NB4 (cell line): ENCODE data around the gene LIPH.
A peak's percentile ranks its signal among the peaks of the same experiment; 100 is the strongest.
"Not testable (repeated sequence)": the region's sequence is repeated elsewhere in the genome, so short reads cannot be mapped to it uniquely, and the experiment has no call there.

Source experiments
- DNase-seq: peaks from one replicate; pipeline ENCODE4 v3.0.0; 2010; ENCODE audit warnings: low read depth
- H3K4me3 ChIP-seq: one replicate; pipeline ENCODE4 v1.5.1; 2011; ENCODE audit warnings: mild to moderate bottlenecking, low read depth, low read length, moderate library complexity
- MYC ChIP-seq: IDR thresholded peaks from 2 replicates; pipeline ENCODE4 v1.6.1; 2011; ENCODE audit warnings: low read depth, low read length
- POLR2A ChIP-seq: IDR thresholded peaks from 2 replicates; pipeline ENCODE4 v1.6.1; 2011; ENCODE audit warnings: mild to moderate bottlenecking; ENCODE audit not compliant: insufficient read length; ENCODE audit errors: extremely low read depth
- TF ChIP-seq, protein P1 (sequence below): IDR thresholded peaks from one replicate; pipeline ENCODE4 v1.5.1; 2012; ENCODE audit warnings: low read depth, low read length
- TF ChIP-seq, protein P2 (sequence below): IDR thresholded peaks from 2 replicates; pipeline ENCODE4 v1.6.1; 2011; ENCODE audit warnings: low read depth, low read length

Gene LIPH

DNA sequence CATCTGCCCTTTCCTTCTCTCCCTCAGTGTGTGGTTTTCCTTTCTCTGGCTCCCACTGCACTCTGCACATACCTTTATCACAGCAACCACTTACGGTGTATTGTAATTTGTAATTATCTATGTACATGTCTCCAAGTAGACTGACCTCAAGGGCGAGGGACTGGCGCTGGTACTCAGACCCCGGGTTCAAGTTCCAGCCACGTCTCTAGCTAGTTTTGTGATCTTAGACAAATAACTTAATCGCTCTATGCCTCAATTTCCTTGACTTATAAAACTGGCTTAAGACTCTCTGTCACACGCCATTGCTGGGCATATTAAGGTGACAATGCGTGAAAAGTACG lies 33.1 kb upstream of the LIPH start:
- no peak for DNase-seq
- peak overlapping the region; percentile 80 for H3K4me3 ChIP-seq
- TF ChIP-seq, protein P1, sequence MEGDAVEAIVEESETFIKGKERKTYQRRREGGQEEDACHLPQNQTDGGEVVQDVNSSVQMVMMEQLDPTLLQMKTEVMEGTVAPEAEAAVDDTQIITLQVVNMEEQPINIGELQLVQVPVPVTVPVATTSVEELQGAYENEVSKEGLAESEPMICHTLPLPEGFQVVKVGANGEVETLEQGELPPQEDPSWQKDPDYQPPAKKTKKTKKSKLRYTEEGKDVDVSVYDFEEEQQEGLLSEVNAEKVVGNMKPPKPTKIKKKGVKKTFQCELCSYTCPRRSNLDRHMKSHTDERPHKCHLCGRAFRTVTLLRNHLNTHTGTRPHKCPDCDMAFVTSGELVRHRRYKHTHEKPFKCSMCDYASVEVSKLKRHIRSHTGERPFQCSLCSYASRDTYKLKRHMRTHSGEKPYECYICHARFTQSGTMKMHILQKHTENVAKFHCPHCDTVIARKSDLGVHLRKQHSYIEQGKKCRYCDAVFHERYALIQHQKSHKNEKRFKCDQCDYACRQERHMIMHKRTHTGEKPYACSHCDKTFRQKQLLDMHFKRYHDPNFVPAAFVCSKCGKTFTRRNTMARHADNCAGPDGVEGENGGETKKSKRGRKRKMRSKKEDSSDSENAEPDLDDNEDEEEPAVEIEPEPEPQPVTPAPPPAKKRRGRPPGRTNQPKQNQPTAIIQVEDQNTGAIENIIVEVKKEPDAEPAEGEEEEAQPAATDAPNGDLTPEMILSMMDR: no peak

DNA sequence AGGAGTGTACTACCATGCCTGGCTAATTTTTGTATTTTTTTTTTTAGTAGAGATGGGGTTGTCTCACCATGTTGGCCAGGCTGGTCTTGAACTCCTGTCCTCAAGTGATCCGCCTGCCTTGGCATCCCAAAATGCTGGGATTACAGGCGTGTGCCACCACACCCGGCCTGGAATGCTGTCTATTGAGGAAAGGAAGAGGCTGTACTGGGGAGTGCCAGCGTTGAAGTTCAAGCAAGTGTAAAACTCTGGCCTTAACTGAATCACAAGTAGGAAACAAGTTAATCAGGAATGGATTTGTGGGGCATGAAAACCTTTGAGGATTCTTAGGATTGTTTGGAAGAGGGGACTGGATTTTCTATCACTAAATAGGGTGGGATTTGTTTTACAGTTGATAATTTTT lies 32.3 kb upstream of the LIPH start:
- H3K4me3 ChIP-seq: no peak overlapping the region
- no peak for DNase-seq
- TF ChIP-seq, protein P1: no peak
- TF ChIP-seq MYC: no peak
- no peak for TF ChIP-seq POLR2A
- TF ChIP-seq, protein P2, sequence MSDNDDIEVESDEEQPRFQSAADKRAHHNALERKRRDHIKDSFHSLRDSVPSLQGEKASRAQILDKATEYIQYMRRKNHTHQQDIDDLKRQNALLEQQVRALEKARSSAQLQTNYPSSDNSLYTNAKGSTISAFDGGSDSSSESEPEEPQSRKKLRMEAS: no peak

DNA sequence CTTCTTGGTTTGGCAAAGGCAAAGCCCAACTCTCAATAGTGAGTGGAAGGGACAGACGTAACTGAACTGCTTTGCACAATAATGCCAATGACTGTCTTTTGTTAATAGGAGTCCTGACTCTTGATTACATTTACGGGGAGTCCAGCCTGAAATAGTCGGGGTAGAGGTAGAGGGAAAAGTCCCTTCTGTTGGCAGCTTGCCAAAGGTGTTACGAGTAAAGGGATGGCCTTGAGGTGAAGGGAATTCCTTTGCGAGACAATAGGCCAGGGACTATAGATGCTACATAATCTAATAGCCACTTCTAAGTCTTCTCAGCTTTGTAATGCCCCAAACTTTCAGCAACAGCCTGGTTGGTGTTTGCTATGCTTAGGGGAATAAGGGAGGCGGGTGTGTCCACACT lies 31.5 kb upstream of the LIPH start:
- TF ChIP-seq, protein P2: no peak
- TF ChIP-seq, protein P1: no peak
- TF ChIP-seq POLR2A (no peak), MYC (no peak)
- H3K4me3 ChIP-seq: no peak overlapping the region
- DNase-seq: no peak

DNA sequence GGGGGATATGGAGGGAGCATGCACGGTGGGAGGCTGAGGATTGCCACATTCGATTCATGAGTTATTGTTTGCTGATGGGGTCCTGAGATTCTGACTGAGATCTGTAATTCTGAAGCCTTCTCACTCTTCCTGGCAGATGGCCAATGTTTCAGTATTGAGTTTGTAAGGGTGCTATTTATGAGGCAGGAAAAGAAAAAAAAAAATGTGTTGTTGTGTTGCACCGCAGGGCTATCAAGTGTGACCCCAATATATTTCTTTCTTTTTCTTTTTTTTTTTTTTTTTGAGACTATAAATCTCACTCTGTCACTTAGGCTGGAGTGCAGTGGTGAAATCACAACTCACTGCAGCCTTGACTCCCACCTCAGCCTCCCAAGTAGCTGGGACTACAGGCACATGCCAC lies 30.5 kb upstream of the LIPH start:
- no peak for TF ChIP-seq POLR2A
- TF ChIP-seq, protein P2: no peak
- TF ChIP-seq MYC: no peak
- TF ChIP-seq, protein P1: no peak
- DNase-seq: no peak
- H3K4me3 ChIP-seq: no peak overlapping the region

DNA sequence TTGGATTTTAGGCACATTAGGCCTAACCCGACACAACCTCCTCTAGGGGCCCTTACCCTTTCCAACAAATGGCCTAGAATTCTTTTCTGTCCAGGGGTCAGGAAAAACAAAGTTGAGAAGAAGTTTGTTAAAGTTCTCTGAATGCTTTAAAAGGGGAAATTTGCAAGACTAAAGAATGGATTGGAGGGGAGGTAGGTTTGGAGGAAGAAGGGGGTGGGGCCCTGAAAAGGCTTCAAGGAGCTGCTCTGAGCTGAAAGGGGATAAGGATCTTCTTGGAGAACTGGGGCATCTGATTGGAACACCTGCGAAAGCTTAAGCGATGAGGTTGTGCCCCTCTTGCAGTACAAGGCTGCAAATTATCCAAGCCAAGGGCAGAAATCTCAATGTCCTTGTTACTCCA lies 29.8 kb upstream of the LIPH start:
- TF ChIP-seq, protein P1: no peak
- TF ChIP-seq, protein P2: no peak
- TF ChIP-seq POLR2A: no peak
- no peak overlapping the region for H3K4me3 ChIP-seq
- DNase-seq: no peak

DNA sequence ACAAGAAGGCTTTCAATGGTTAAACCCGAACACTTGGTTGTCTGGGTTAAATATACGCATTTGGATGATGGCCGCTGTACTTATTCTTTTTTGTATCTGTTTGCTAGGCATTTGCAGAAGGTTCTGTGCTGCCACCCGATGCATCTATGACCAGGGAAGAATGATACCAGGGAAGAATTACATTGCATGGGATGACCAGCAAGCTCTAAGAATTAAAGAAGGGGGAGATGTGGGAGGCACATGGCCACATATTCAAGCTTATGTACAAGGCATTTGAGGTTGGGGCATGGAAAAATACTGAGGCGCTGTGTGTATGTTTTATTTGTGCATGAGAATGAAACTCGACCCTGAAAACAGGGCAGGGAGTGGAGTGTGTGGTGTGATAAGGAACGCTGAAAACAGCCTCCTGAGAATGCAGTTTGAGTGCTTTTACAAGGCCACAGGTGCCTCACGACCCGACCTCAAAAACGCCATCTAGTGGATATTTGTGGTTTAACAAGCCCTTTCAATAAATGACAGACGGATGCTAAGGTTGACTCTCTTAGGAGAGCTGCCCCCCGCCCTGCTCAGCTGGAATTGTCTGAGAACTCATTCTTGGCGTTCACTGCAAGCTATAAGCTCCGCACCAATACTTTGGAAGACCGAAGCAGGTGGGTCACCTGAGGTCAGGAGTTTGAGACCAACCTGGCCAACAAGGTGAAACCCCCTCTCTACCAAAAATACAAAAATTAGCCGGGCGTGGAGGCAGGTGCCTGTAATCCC lies 22.9 kb upstream of the LIPH start:
- peak; percentile 72 for DNase-seq
- not testable (repeated sequence) for H3K4me3 ChIP-seq
- TF ChIP-seq, protein P1: peak; percentile 3
- TF ChIP-seq, protein P2: 0 out of 2 replicates have a peak, but pooled peaks have one; percentile 23
